K562 (cell line): ENCODE data around the gene SPATS1. TPM values are rescaled to one million over a fixed set of nuclear protein-coding genes. Genes with fewer than 3 reads are reported as not detected.

Source experiments
- BDP1 ChIP-seq: IDR thresholded peaks from 3 replicates; pipeline ENCODE4 v1.6.1; 2011; ENCODE audit not compliant: insufficient read length, insufficient read depth
- CBFB ChIP-seq: sonication (generic); formaldehyde crosslinking; IDR thresholded peaks from 2 replicates; pipeline ENCODE4 v1.4.0; 2020; ENCODE audit warnings: mild to moderate bottlenecking, missing genetic modification reagents
- CREM ChIP-seq: IDR thresholded peaks from 2 replicates; pipeline ENCODE4 v1.6.1; 2014; ENCODE audit warnings: antibody characterized with exemption, low read depth
- CSDE1 ChIP-seq, 2 experiments: fragments of 450-650 bp; IDR thresholded peaks; 2 replicates each; pipeline ENCODE4 v1.6.1; 2016; ENCODE audit warnings: mild to moderate bottlenecking in 1 of 2
- CTBP1 ChIP-seq: fragments of 450-650 bp; IDR thresholded peaks from 2 replicates; pipeline ENCODE4 v1.6.1; 2016; ENCODE audit warnings: borderline replicate concordance
- E4F1 ChIP-seq: fragments of 250-450 bp; sonication (Bioruptor Pico); IDR thresholded peaks from 2 replicates; pipeline ENCODE4 v1.5.0; 2021; ENCODE audit warnings: mild to moderate bottlenecking, borderline replicate concordance
- ETV5 ChIP-seq: sonication (generic); formaldehyde crosslinking; IDR thresholded peaks from 2 replicates; pipeline ENCODE4 v1.4.0; 2020; ENCODE audit warnings: low read depth, mild to moderate bottlenecking, missing genetic modification reagents
- FOS ChIP-seq: IDR thresholded peaks from 3 replicates; pipeline ENCODE4 v1.6.1; 2011; ENCODE audit not compliant: insufficient read length; ENCODE audit errors: extremely low read depth
- GABPA ChIP-seq: fragments of 200-800 bp; sonication (Bioruptor generic); conservative IDR thresholded peaks from 2 replicates; pipeline ENCODE4 v1.6.1; 2016; ENCODE audit warnings: low read depth, missing genetic modification characterization, missing compliant biosample characterization
- KDM2B ChIP-seq: fragments of 250-450 bp; sonication (Bioruptor Pico); IDR thresholded peaks from 2 replicates; pipeline ENCODE4 v1.8.0; 2021; ENCODE audit warnings: mild to moderate bottlenecking, moderate library complexity
- MEF2A ChIP-seq: IDR thresholded peaks from 2 replicates; pipeline ENCODE4 v1.6.1; 2011; ENCODE audit warnings: low read depth, mild to moderate bottlenecking, low read length, moderate library complexity; ENCODE audit not compliant: control insufficient read depth
- MYBL2 ChIP-seq, 2 experiments: fragments of 450-650 bp in 1 of 2; sonication (generic) in 1 of 2; formaldehyde crosslinking in 1 of 2; IDR thresholded peaks; 2 replicates each; pipeline versions ENCODE4 v1.6.1 to v1.8.1; 2017 to 2022; ENCODE audit warnings: borderline replicate concordance in 1 of 2, inconsistent platforms in 1 of 2, low read depth in 1 of 2, mild to moderate bottlenecking in 1 of 2, missing genetic modification reagents in 1 of 2, moderate library complexity in 1 of 2
- NKRF ChIP-seq: fragments of 450-650 bp; IDR thresholded peaks from 2 replicates; pipeline ENCODE4 v1.6.1; 2016; ENCODE audit warnings: borderline replicate concordance
- PCBP2 ChIP-seq: fragments of 200-400 bp; formaldehyde crosslinking; IDR thresholded peaks from 2 replicates; pipeline ENCODE4 v1.6.1; 2018; ENCODE audit warnings: low read length, low read depth, mild to moderate bottlenecking, moderate library complexity; ENCODE audit not compliant: poor library complexity, severe bottlenecking
- PHF20 ChIP-seq: fragments of 450-650 bp; IDR thresholded peaks from 2 replicates; pipeline ENCODE4 v1.6.1; 2018; ENCODE audit not compliant: partially characterized antibody
- PRMT5 ChIP-seq: sonication (generic); formaldehyde crosslinking; IDR thresholded peaks from 2 replicates; pipeline ENCODE4 v1.5.0; 2020; ENCODE audit warnings: missing genetic modification reagents
- SREBF2 ChIP-seq: sonication (generic); formaldehyde crosslinking; IDR thresholded peaks from 2 replicates; pipeline ENCODE4 v1.4.0; 2020; ENCODE audit warnings: mild to moderate bottlenecking, missing genetic modification reagents
- TAF15 ChIP-seq: fragments of 200-400 bp; formaldehyde crosslinking; IDR thresholded peaks from 2 replicates; pipeline ENCODE4 v1.6.1; 2017; ENCODE audit warnings: mild to moderate bottlenecking, low read depth, low read length, moderate library complexity
- TCFL5 ChIP-seq: fragments of 250-450 bp; sonication (Bioruptor Pico); conservative IDR thresholded peaks from 2 replicates; pipeline ENCODE4 v1.6.1; 2021; ENCODE audit warnings: mild to moderate bottlenecking, moderate library complexity, matching md5 sums
- ZNF133 ChIP-seq: fragments of 250-450 bp; sonication (Bioruptor Pico); IDR thresholded peaks from 2 replicates; pipeline ENCODE4 v1.4.0; 2020; ENCODE audit warnings: mild to moderate bottlenecking
- ZNF212 ChIP-seq: fragments of 450-650 bp; formaldehyde crosslinking; IDR thresholded peaks from 2 replicates; pipeline ENCODE4 v1.4.0; 2020; ENCODE audit warnings: mild to moderate bottlenecking
- ZNF311 ChIP-seq: fragments of 250-450 bp; sonication (Bioruptor Pico); IDR thresholded peaks from 2 replicates; pipeline ENCODE4 v1.4.0; 2020; ENCODE audit warnings: mild to moderate bottlenecking, moderate library complexity
- ZNF511 ChIP-seq: sonication (generic); formaldehyde crosslinking; IDR thresholded peaks from 2 replicates; pipeline ENCODE4 v1.8.0; 2022; ENCODE audit warnings: mild to moderate bottlenecking, missing genetic modification reagents
- ZNF830 ChIP-seq: fragments of 250-450 bp; sonication (Bioruptor Pico); IDR thresholded peaks from 2 replicates; pipeline ENCODE4 v1.5.0; 2021; ENCODE audit warnings: mild to moderate bottlenecking
- polyA plus RNA-seq, 8 experiments: library from polyadenylated mRNA; depleted of rRNA in 4 of 8; stranded (reverse) in 5 of 8; unstranded in 3 of 8; fragments of >200 nt; fragmentation: Nextera tagmentation in 2 of 8; fragmentation: Illumina TruSeq in 1 of 8; extraction: Ambion mirVana in 2 of 8; extraction: Trizol in 1 of 8; gene quantifications; 2 replicates each; pipeline versions ENCODE4 v1.2.1 to v1.2.3, GENCODE V29; 2011 to 2014; ENCODE audit warnings: inconsistent platforms in 1 of 8, missing spikeins in 1 of 8
- total RNA-seq, 7 experiments: library from RNA; depleted of rRNA in 6 of 7; stranded (reverse); fragments of >200 nt in 6 of 7; fragmentation: Illumina TruSeq in 2 of 7; extraction: Trizol in 2 of 7; gene quantifications; 2 replicates each; pipeline versions ENCODE4 v1.2.1 to v1.2.3, GENCODE V29; 2011 to 2021; ENCODE audit warnings: low replicate concordance in 1 of 7

SPATS1 gene
- total and polyA plus RNA-seq, 9 of the 15 experiments (the other 6 are each of a cell fraction or from before 2014, with no cell fraction given): not detected

- TF ChIP-seq ZNF511 (CRISPR knock-in tag) (peak; percentile 93), SREBF2 (CRISPR knock-in tag) (no peak), PHF20 (peak; percentile 95), FOS (no peak), ETV5 (CRISPR knock-in tag) (peak; percentile 85), BDP1 (no peak), ZNF212 (CRISPR knock-in tag) (no peak), PCBP2 (no peak), TCFL5 (CRISPR knock-in tag) (no peak), CTBP1 (peak; percentile 77; the same call in 1 of the 2 replicates), CSDE1 (IDR thresholded peaks at IDR 0.05) (peak in 1 of 2 experiments; percentile 66; a peak in 2 of 4 replicates), TAF15 (no peak), MYBL2 (IDR thresholded peaks at IDR 0.05; ENCODE audit: low read depth) (no peak), MYBL2 (CRISPR knock-in tag; IDR thresholded peaks at IDR 0.05; ENCODE audit: borderline replicate concordance) (no peak), E4F1 (CRISPR knock-in tag) (no peak), CBFB (CRISPR knock-in tag) (0 out of 2 replicates have a peak, but pooled peaks have one; percentile 7), ZNF830 (CRISPR knock-in tag) (no peak), KDM2B (CRISPR knock-in tag) (peak; percentile 42; the same call in 1 of the 2 replicates), ZNF311 (CRISPR knock-in tag) (no peak), MEF2A (no peak), NKRF (no peak), CREM (peak; percentile 97), ZNF133 (no peak), PRMT5 (CRISPR knock-in tag) (no peak), GABPA (peak; percentile 72)
These were observed 29.3 kb upstream of the SPATS1 start, which contains the start of gene AARS2 (continued) for GRCh38 chr6:44312901-44313788.
